Peyer's patch (tissue), 4 donors: Measurements from ENCODE around the gene VDAC1.

Source experiments
- POLR2A ChIP-seq, 2 donors: fragments of 450-650 bp; IDR thresholded peaks; one replicate each; pipeline ENCODE4 v1.5.1; 2017; ENCODE audit warnings: antibody characterized with exemption in 2 of 2, mild to moderate bottlenecking in 2 of 2, moderate library complexity in 2 of 2
- TF ChIP-seq, protein P1 (sequence below), 6 experiments: fragments of 450-650 bp in 4 of 6; fragments of 200-600 bp in 2 of 6; sonication (generic) in 1 of 6; IDR thresholded peaks; one replicate each; pipeline ENCODE4 v1.5.1; 2017 to 2019; ENCODE audit warnings: antibody characterized with exemption in 6 of 6, mild to moderate bottlenecking in 3 of 6, moderate library complexity in 1 of 6

DNA sequence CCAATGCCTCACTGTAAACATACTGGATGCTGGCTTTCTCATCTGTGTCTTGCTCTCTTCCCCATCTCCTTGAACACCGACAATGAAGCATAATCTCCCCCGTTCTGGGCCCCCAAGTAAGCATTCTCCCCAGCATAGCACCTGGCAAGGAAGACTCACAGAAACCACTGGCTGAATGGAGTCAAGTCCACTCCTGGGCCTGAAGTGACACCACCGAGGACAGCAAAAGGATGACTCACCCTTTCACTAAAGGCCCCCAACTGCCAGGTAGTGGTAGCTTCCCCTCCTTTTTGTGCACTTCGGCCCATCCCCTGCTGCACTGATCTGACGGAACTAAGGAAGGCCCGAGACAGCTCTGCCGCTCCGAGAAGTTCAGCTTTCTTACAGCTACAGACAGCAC lies 9.4 kb downstream of the VDAC1 start:
- TF ChIP-seq, protein P1, sequence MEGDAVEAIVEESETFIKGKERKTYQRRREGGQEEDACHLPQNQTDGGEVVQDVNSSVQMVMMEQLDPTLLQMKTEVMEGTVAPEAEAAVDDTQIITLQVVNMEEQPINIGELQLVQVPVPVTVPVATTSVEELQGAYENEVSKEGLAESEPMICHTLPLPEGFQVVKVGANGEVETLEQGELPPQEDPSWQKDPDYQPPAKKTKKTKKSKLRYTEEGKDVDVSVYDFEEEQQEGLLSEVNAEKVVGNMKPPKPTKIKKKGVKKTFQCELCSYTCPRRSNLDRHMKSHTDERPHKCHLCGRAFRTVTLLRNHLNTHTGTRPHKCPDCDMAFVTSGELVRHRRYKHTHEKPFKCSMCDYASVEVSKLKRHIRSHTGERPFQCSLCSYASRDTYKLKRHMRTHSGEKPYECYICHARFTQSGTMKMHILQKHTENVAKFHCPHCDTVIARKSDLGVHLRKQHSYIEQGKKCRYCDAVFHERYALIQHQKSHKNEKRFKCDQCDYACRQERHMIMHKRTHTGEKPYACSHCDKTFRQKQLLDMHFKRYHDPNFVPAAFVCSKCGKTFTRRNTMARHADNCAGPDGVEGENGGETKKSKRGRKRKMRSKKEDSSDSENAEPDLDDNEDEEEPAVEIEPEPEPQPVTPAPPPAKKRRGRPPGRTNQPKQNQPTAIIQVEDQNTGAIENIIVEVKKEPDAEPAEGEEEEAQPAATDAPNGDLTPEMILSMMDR (IDR thresholded peaks at IDR 0.05), result no peak
- TF ChIP-seq POLR2A (IDR thresholded peaks at IDR 0.05), result no peak
